ENCODE measurements around the gene XYLT1. TPM values are rescaled to one million over a fixed set of nuclear protein-coding genes. Genes with fewer than 3 reads are reported as not detected.
"Not testable (repeated sequence)": the region's sequence is repeated elsewhere in the genome, so short reads cannot be mapped to it uniquely, and the experiment has no call there.

XYLT1 gene
- total RNA-seq, 1 experiment from 2014 or later = 13.0 TPM

GRCh38 chr16:17318238-17318637, 152.5 kb downstream of the XYLT1 start:
- Histone ChIP-seq H3K36me3 (no peaks in the 10 kb centered on the region), H3K4me3 (no peak overlapping the region), H3K27me3 (replicated peaks) (no peaks in the 10 kb centered on the region), H3K4me1 (replicated peaks) (no peaks in the 10 kb centered on the region; the same call in 1 of the 2 replicates), H3K9me3 (replicated peaks) (no peaks in the 10 kb centered on the region), H3K27ac (no peak overlapping the region)
- no peak for DNase-seq (ENCODE audit: low read depth in 1 of 2, low spot score in 2 of 2)

- no peak for DNase-seq (ENCODE audit: low read depth in 1 of 2, low spot score in 2 of 2)
- Histone ChIP-seq H3K9me3 (replicated peaks) (no peaks in the 10 kb centered on the region), H3K36me3 (no peaks in the 10 kb centered on the region), H3K4me3 (no peak overlapping the region), H3K27ac (no peak overlapping the region), H3K27me3 (replicated peaks) (no peaks in the 10 kb centered on the region), H3K4me1 (replicated peaks) (no peaks in the 10 kb centered on the region)
Observed at GRCh38 chr16:17316005-17316404, 154.8 kb downstream of the XYLT1 start.

GRCh38 chr16:17313793-17314547, 156.8 kb downstream of the XYLT1 start:
- no peak for DNase-seq (ENCODE audit: low read depth in 1 of 2, low spot score in 2 of 2)
- H3K27ac ChIP-seq = no peak overlapping the region
- no peaks in the 10 kb centered on the region for H3K27me3 ChIP-seq (replicated peaks)
- no peak overlapping the region for H3K4me3 ChIP-seq
- H3K4me1 ChIP-seq (replicated peaks) = no peaks in the 10 kb centered on the region
- no peaks in the 10 kb centered on the region for H3K36me3 ChIP-seq
- no peaks in the 10 kb centered on the region for H3K9me3 ChIP-seq (replicated peaks)

- no peak for DNase-seq (ENCODE audit: low read depth in 1 of 2, low spot score in 2 of 2)
- no peak overlapping the region for H3K27ac ChIP-seq
Observed at GRCh38 chr16:17313085-17313611, 157.6 kb downstream of the XYLT1 start.

GRCh38 chr16:17312094-17312710, 158.6 kb downstream of the XYLT1 start:
- H3K27ac ChIP-seq = no peak overlapping the region
- no peak overlapping the region for H3K4me3 ChIP-seq
- H3K4me1 ChIP-seq (replicated peaks) = no peaks in the 10 kb centered on the region
- H3K27me3 ChIP-seq (replicated peaks) = no peaks in the 10 kb centered on the region
- DNase-seq (ENCODE audit: low read depth in 1 of 2, low spot score in 2 of 2) = no peak
- H3K9me3 ChIP-seq (replicated peaks) = no peaks in the 10 kb centered on the region; the same call in 1 of the 2 replicates
- H3K36me3 ChIP-seq = no peaks in the 10 kb centered on the region

More at GRCh38 chr16:17313085-17313611, 157.6 kb downstream of the XYLT1 start:
- no peaks in the 10 kb centered on the region for H3K36me3 ChIP-seq
- H3K4me3 ChIP-seq = no peak overlapping the region
- no peaks in the 10 kb centered on the region for H3K4me1 ChIP-seq (replicated peaks)
- H3K9me3 ChIP-seq (replicated peaks) = no peaks in the 10 kb centered on the region; the same call in 1 of the 2 replicates
- H3K27me3 ChIP-seq (replicated peaks) = no peaks in the 10 kb centered on the region

- Histone ChIP-seq H3K4me3 (no peak overlapping the region), H3K27me3 (replicated peaks) (no peaks in the 10 kb centered on the region), H3K36me3 (no peaks in the 10 kb centered on the region), H3K27ac (no peak overlapping the region), H3K9me3 (replicated peaks) (no peaks in the 10 kb centered on the region; the same call in 1 of the 2 replicates), H3K4me1 (replicated peaks) (no peaks in the 10 kb centered on the region)
- DNase-seq (ENCODE audit: low read depth in 1 of 2, low spot score in 2 of 2) = no peak
Observed at GRCh38 chr16:17311333-17312093, 159.2 kb downstream of the XYLT1 start.

- Histone ChIP-seq H3K4me3 (no peak overlapping the region), H3K27ac (no peak overlapping the region), H3K36me3 (no peaks in the 10 kb centered on the region), H3K4me1 (replicated peaks) (no peaks in the 10 kb centered on the region; the same call in 1 of the 2 replicates), H3K27me3 (replicated peaks) (no peaks in the 10 kb centered on the region), H3K9me3 (replicated peaks) (no peaks in the 10 kb centered on the region; the same call in 1 of the 2 replicates)
- DNase-seq (ENCODE audit: low read depth in 1 of 2, low spot score in 2 of 2) = no peak
Observed at GRCh38 chr16:17309510-17309909, 161.2 kb downstream of the XYLT1 start.

- no peak for DNase-seq (ENCODE audit: low read depth in 1 of 2, low spot score in 2 of 2)
- Histone ChIP-seq H3K27ac (no peak overlapping the region), H3K4me1 (replicated peaks) (no peaks in the 10 kb centered on the region; the same call in 1 of the 2 replicates), H3K4me3 (no peak overlapping the region), H3K36me3 (no peaks in the 10 kb centered on the region), H3K27me3 (replicated peaks) (no peaks in the 10 kb centered on the region), H3K9me3 (replicated peaks) (no peaks in the 10 kb centered on the region; the same call in 1 of the 2 replicates)
Observed at GRCh38 chr16:17308186-17308585, 162.6 kb downstream of the XYLT1 start.

GRCh38 chr16:17307504-17307903, 163.3 kb downstream of the XYLT1 start:
- Histone ChIP-seq H3K4me1 (replicated peaks) (no peaks in the 10 kb centered on the region; the same call in 1 of the 2 replicates), H3K27ac (no peak overlapping the region), H3K36me3 (no peaks in the 10 kb centered on the region), H3K4me3 (no peak overlapping the region), H3K27me3 (replicated peaks) (no peaks in the 10 kb centered on the region), H3K9me3 (replicated peaks) (no peaks in the 10 kb centered on the region; the same call in 1 of the 2 replicates)
- DNase-seq (ENCODE audit: low read depth in 1 of 2, low spot score in 2 of 2) = no peak

GRCh38 chr16:17306745-17307144, 164.0 kb downstream of the XYLT1 start:
- Histone ChIP-seq H3K36me3 (no peaks in the 10 kb centered on the region), H3K27ac (no peak overlapping the region), H3K9me3 (replicated peaks) (no peaks in the 10 kb centered on the region; the same call in 1 of the 2 replicates), H3K4me3 (no peak overlapping the region), H3K4me1 (replicated peaks) (no peaks in the 10 kb centered on the region; the same call in 1 of the 2 replicates), H3K27me3 (replicated peaks) (no peaks in the 10 kb centered on the region)
- no peak for DNase-seq (ENCODE audit: low read depth in 1 of 2, low spot score in 2 of 2)

- H3K4me1 ChIP-seq (replicated peaks); H3K27me3 ChIP-seq (replicated peaks); H3K4me3 ChIP-seq; H3K9me3 ChIP-seq (replicated peaks); DNase-seq (ENCODE audit: low read depth in 1 of 2, low spot score in 2 of 2); H3K36me3 ChIP-seq; H3K27ac ChIP-seq: not testable (repeated sequence)
Observed at GRCh38 chr16:17306211-17306610, 164.5 kb downstream of the XYLT1 start.

GRCh38 chr16:17305694-17306093, 165.1 kb downstream of the XYLT1 start:
- H3K4me1 ChIP-seq (replicated peaks) = no peaks in the 10 kb centered on the region; the same call in 1 of the 2 replicates
- H3K27ac ChIP-seq = no peak overlapping the region
- H3K4me3 ChIP-seq = no peak overlapping the region
- H3K9me3 ChIP-seq (replicated peaks) = no peaks in the 10 kb centered on the region; the same call in 1 of the 2 replicates
- no peaks in the 10 kb centered on the region for H3K36me3 ChIP-seq
- DNase-seq (ENCODE audit: low read depth in 1 of 2, low spot score in 2 of 2) = peak in 1 of 2 experiments; percentile 9
- no peaks in the 10 kb centered on the region for H3K27me3 ChIP-seq (replicated peaks)

GRCh38 chr16:17304491-17305119, 166.2 kb downstream of the XYLT1 start:
- Histone ChIP-seq H3K27me3 (replicated peaks) (no peaks in the 10 kb centered on the region), H3K4me3 (no peak overlapping the region), H3K36me3 (no peaks in the 10 kb centered on the region), H3K4me1 (replicated peaks) (no peaks in the 10 kb centered on the region; the same call in 1 of the 2 replicates), H3K27ac (no peak overlapping the region), H3K9me3 (replicated peaks) (no peaks in the 10 kb centered on the region; the same call in 1 of the 2 replicates)
- no peak for DNase-seq (ENCODE audit: low read depth in 1 of 2, low spot score in 2 of 2)
